Upper lobe of left lung (tissue), 6 donors: Measurements from ENCODE around the gene MORC2. TPM values are rescaled to one million over a fixed set of nuclear protein-coding genes. Genes with fewer than 3 reads are reported as not detected.

ENCODE experiments used
- ATAC-seq, 2 donors: fragments of 200-7000 bp; cut with Tn5 transposase; one replicate each; pipeline ENCODE4 v1.9.1; 2022; ENCODE audit warnings: mild to moderate bottlenecking in 2 of 2, moderate library complexity in 2 of 2; ENCODE audit not compliant: low FRiP score in 2 of 2
- DNase-seq, 2 donors: peaks; one replicate each; pipeline ENCODE4 v3.0.0-alpha.2; 2019 to 2020
- H3K27ac ChIP-seq, 4 donors: fragments of 200-600 bp; sonication (generic); one replicate each; pipeline ENCODE4 v1.5.1; 2016 to 2019
- H3K27me3 ChIP-seq, 4 donors: fragments of 200-600 bp; sonication (generic); one replicate each; pipeline ENCODE4 v1.5.1; 2017 to 2019
- H3K36me3 ChIP-seq, 4 donors: fragments of 200-600 bp; sonication (generic); one replicate each; pipeline ENCODE4 v1.5.1; 2016 to 2019
- H3K4me1 ChIP-seq, 4 donors: fragments of 200-600 bp; sonication (generic); one replicate each; pipeline ENCODE4 v1.5.1; 2018 to 2019
- H3K4me3 ChIP-seq, 4 donors: fragments of 200-600 bp; sonication (generic); one replicate each; pipeline ENCODE4 v1.5.1; 2017 to 2019; ENCODE audit warnings: mild to moderate bottlenecking in 2 of 4, moderate library complexity in 1 of 4
- H3K9me3 ChIP-seq, 4 donors: fragments of 200-600 bp; sonication (generic); one replicate each; pipeline ENCODE4 v1.5.1; 2018 to 2019
- EP300 ChIP-seq, 4 donors: sonication (generic); formaldehyde crosslinking; IDR thresholded peaks; one replicate each; pipeline ENCODE4 v1.5.1; 2017; ENCODE audit warnings: antibody characterized with exemption in 4 of 4, control low read depth in 2 of 4
- POLR2A ChIP-seq, 4 donors: fragments of 450-650 bp; IDR thresholded peaks; one replicate each; pipeline ENCODE4 v1.5.1; 2016 to 2017; ENCODE audit warnings: antibody characterized with exemption in 4 of 4, mild to moderate bottlenecking in 2 of 4
- POLR2AphosphoS5 ChIP-seq, 2 donors: sonication (generic); formaldehyde crosslinking; IDR thresholded peaks; one replicate each; pipeline ENCODE4 v1.5.1; 2017; ENCODE audit warnings: antibody characterized with exemption in 2 of 2
- WGBS, 2 donors: methylation state at CpG; one replicate each; pipeline ENCODE4 v1.1.5; 2017 to 2018; 5-methylcytosine and 5-hydroxymethylcytosine counted together
- total RNA-seq, 6 donors: library from RNA; depleted of rRNA in 4 of 6; stranded (reverse); fragments of >200 nt in 4 of 6; gene quantifications; one replicate each; pipeline versions ENCODE4 v1.1.0 to v1.2.1, GENCODE V29; 2016 to 2021
- TF ChIP-seq, protein P1 (sequence below), 6 experiments: fragments of 450-650 bp in 4 of 6; fragments of 200-600 bp in 2 of 6; sonication (generic) in 2 of 6; IDR thresholded peaks; one replicate each; pipeline ENCODE4 v1.5.1; 2016 to 2019; ENCODE audit warnings: antibody characterized with exemption in 6 of 6
- donor health status: DM: no; HTN: no; CAD: no; lungs with moderate emphysema.
- donor health status: DM: no; HTN: yes; CAD: no; lungs with severe emphysema.

MORC2 gene
- total RNA-seq, 6 donors from 2014 or later: 13.8 to 54.5 (median 20.6) TPM

DNA sequence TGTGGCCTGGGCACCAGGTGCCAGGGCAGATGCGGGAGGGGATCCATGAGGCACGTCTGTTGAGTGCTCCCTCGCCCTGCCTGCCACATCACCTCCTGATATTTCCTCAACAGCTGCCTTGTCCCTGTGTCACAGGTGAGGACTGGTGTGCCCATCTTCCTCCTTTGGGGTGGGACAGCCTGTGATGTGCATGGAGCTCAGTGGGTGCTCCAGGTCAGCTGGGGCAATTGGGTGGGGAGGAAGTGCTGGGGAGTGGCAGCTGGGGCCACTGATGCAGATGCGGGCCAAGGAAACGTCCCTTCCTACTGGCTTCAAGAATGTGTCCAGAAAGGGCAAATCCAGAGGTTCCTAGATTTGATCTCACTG, 83.6 kb downstream of the MORC2 start:
- H3K27me3 ChIP-seq: no peaks in the 10 kb centered on the region
- no peak overlapping the region for H3K27ac ChIP-seq
- H3K9me3 ChIP-seq: no peaks in the 10 kb centered on the region
- 92 to 100% methylated on average over 2 to 5 of the region's 5 CpGs for WGBS, 2 donors
- DNase-seq (no peak), ATAC-seq (no peak)
- no peaks in the 10 kb centered on the region for H3K4me1 ChIP-seq
- no peak for TF ChIP-seq POLR2A (IDR thresholded peaks at IDR 0.05)
- TF ChIP-seq EP300 (IDR thresholded peaks at IDR 0.05): no peak
- no peak for TF ChIP-seq POLR2AphosphoS5 (IDR thresholded peaks at IDR 0.05)
- TF ChIP-seq, protein P1, sequence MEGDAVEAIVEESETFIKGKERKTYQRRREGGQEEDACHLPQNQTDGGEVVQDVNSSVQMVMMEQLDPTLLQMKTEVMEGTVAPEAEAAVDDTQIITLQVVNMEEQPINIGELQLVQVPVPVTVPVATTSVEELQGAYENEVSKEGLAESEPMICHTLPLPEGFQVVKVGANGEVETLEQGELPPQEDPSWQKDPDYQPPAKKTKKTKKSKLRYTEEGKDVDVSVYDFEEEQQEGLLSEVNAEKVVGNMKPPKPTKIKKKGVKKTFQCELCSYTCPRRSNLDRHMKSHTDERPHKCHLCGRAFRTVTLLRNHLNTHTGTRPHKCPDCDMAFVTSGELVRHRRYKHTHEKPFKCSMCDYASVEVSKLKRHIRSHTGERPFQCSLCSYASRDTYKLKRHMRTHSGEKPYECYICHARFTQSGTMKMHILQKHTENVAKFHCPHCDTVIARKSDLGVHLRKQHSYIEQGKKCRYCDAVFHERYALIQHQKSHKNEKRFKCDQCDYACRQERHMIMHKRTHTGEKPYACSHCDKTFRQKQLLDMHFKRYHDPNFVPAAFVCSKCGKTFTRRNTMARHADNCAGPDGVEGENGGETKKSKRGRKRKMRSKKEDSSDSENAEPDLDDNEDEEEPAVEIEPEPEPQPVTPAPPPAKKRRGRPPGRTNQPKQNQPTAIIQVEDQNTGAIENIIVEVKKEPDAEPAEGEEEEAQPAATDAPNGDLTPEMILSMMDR (IDR thresholded peaks at IDR 0.05): no peak
- peaks cover 0 to 5% (median 0%) of the 10 kb centered on the region in 4 donors for H3K36me3 ChIP-seq
- H3K4me3 ChIP-seq: no peak overlapping the region

DNA sequence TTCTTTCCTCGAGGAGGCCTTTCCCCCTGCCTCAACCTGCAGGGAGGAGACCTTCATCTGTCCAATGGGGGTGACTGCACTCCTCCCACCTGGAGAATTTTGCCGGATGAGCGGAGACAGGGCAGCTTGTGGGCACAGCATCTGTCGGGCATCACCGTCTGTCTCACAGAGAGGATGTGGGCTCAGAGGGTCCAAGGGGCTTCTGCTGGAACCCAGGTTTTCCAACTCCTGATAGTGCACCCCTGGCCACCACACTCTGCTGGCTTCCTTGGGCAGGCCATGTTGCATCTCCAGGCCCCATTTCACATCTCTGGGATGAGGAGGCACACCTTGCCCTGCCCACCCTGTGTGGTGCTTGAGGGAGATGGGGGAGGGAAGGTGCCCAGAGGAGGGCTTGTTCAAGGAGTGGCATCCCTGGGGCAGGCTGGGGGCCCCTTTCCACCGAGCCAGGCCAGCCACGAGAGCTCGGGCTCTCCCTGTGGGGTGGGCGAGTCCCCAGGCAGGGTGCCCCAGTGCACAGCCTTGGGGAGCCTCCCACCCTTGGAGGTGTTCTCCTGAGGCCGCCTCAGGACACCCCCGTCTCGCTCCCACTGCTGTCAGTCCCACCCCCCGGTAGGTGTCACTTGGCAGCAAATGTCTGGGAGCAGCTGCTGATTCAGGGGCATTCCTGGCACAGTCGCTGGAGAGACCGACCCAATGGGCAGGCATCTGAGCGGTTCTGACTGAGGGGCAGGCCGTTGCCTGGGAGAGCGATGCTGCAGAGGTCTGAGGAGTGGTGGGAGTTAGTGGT, 84.2 kb downstream of the MORC2 start:
- ATAC-seq (no peak), DNase-seq (no peak)
- H3K36me3 ChIP-seq: no peaks in the 10 kb centered on the region
- H3K9me3 ChIP-seq: no peaks in the 10 kb centered on the region
- no peak overlapping the region for H3K27ac ChIP-seq
- WGBS, 2 donors: 90% methylated on average over 14 to 16 of the region's 18 CpGs
- no peaks in the 10 kb centered on the region for H3K4me1 ChIP-seq
- TF ChIP-seq, protein P1 (IDR thresholded peaks at IDR 0.05): no peak
- TF ChIP-seq EP300 (IDR thresholded peaks at IDR 0.05) (no peak), POLR2A (IDR thresholded peaks at IDR 0.05) (no peak), POLR2AphosphoS5 (IDR thresholded peaks at IDR 0.05) (no peak)
- no peaks in the 10 kb centered on the region for H3K27me3 ChIP-seq
- no peak overlapping the region for H3K4me3 ChIP-seq

DNA sequence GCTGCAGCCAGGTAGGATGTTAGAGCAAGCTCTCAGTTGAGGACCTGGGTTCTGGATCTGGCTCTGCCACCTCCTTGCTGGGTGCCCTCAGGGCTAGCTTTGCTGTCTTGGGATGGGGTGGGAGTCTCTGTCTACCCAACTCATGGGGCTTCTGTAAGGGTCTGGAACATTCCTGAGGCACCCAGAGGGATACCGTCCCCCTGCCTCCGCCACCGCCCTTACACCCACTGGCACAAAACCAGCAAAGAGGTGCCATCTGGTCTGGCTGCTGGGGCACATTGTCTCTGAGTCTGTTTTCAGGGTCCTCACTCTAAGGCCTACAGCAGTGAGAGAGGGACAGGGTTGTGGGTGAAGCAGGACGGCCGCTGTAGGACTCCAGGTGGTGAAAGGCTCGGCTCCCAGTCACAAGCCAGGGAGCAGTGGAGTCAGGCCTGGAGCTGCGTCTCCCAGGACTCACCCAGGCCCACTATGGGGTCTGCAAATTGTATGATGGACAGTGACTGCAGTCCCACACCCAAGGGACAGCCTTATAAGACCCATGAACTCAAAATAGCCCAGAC, 84.9 kb downstream of the MORC2 start:
- H3K36me3 ChIP-seq: no peaks in the 10 kb centered on the region
- TF ChIP-seq, protein P1 (IDR thresholded peaks at IDR 0.05): no peak
- TF ChIP-seq EP300 (IDR thresholded peaks at IDR 0.05) (no peak), POLR2AphosphoS5 (IDR thresholded peaks at IDR 0.05) (no peak), POLR2A (IDR thresholded peaks at IDR 0.05) (no peak)
- ATAC-seq (no peak), DNase-seq (no peak)
- no peak overlapping the region for H3K4me3 ChIP-seq
- no peaks in the 10 kb centered on the region for H3K4me1 ChIP-seq
- 92 to 95% methylated on average over 4 to 7 of the region's 7 CpGs for WGBS, 2 donors
- no peaks in the 10 kb centered on the region for H3K27me3 ChIP-seq
- H3K27ac ChIP-seq: no peak overlapping the region
- H3K9me3 ChIP-seq: no peaks in the 10 kb centered on the region

DNA sequence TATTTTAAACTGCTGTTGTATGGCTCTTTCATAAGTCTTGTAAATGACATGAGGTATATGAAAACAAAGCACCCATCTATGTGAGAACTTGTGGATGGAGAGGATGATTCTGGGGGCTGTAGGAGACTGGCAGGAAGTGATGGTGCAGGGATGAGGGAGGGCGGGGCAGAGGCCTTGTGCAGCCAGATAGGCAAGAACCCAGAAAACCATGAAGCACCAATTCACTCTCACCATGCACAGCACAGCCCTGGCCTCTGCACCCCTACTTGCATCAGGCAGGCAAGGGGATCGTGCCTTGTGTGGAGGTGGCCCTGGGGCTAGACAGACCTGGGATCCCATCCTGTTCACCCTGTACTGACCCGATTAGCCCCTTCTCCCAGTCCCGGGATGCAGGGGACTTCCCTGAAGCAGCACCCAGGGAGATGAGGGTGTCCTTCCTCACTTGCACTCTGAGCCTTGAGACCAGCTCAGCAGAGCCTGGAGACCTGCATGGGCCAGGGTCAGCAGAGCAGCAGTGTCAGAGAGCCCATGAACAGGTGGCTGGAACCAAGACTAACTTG, 85.5 kb downstream of the MORC2 start:
- no peak overlapping the region for H3K4me3 ChIP-seq
- TF ChIP-seq, protein P1 (IDR thresholded peaks at IDR 0.05): no peak
- TF ChIP-seq POLR2AphosphoS5 (IDR thresholded peaks at IDR 0.05) (no peak), EP300 (IDR thresholded peaks at IDR 0.05) (no peak), POLR2A (IDR thresholded peaks at IDR 0.05) (no peak)
- ATAC-seq (no peak), DNase-seq (no peak)
- H3K27ac ChIP-seq: no peak overlapping the region
- no peaks in the 10 kb centered on the region for H3K9me3 ChIP-seq
- WGBS, 2 donors: 91 to 98% methylated on average over 4 of the region's 4 CpGs
- no peaks in the 10 kb centered on the region for H3K27me3 ChIP-seq
- no peaks in the 10 kb centered on the region for H3K36me3 ChIP-seq
- no peaks in the 10 kb centered on the region for H3K4me1 ChIP-seq
